H9 (cell line): Measurements from ENCODE around the gene GPI. TPM values are rescaled to one million over a fixed set of nuclear protein-coding genes. Genes with fewer than 3 reads are reported as not detected.

Source experiments
- DNase-seq: peaks from one replicate; pipeline ENCODE4 v3.0.0-alpha.2; 2017
- H2AFZ ChIP-seq: one replicate; pipeline ENCODE4 v1.6.1; 2013; ENCODE audit warnings: mild to moderate bottlenecking, low read length, control low read depth, moderate library complexity
- H2AK5ac ChIP-seq: 2 replicates; pipeline ENCODE4 v1.6.1; 2013; ENCODE audit warnings: low read length, control low read depth, mixed read lengths; ENCODE audit not compliant: insufficient read length
- H2BK120ac ChIP-seq: one replicate; pipeline ENCODE4 v1.6.1; 2013; ENCODE audit warnings: low read depth, mild to moderate bottlenecking, low read length, control low read depth, inconsistent platforms; ENCODE audit not compliant: poor library complexity, severe bottlenecking
- H2BK12ac ChIP-seq: 2 replicates; pipeline ENCODE4 v1.6.1; 2013; ENCODE audit warnings: low read length, control low read depth, mixed read lengths, low read depth; ENCODE audit not compliant: insufficient read length
- H2BK15ac ChIP-seq: 2 replicates; pipeline ENCODE4 v1.6.1; 2013; ENCODE audit warnings: low read depth, low read length, control low read depth
- H2BK20ac ChIP-seq: one replicate; pipeline ENCODE4 v1.6.1; 2013; ENCODE audit warnings: low read depth, mild to moderate bottlenecking, low read length, control low read depth, inconsistent platforms; ENCODE audit not compliant: poor library complexity, severe bottlenecking
- H2BK5ac ChIP-seq: 2 replicates; pipeline ENCODE4 v1.6.1; 2013; ENCODE audit warnings: low read length, control low read depth, mixed read lengths; ENCODE audit not compliant: insufficient read length
- H3K14ac ChIP-seq: 2 replicates; pipeline ENCODE4 v1.6.1; 2013; ENCODE audit warnings: low read length, control low read depth; ENCODE audit not compliant: insufficient read depth
- H3K18ac ChIP-seq: 2 replicates; pipeline ENCODE4 v1.6.1; 2013; ENCODE audit warnings: low read depth, mild to moderate bottlenecking, mixed read lengths, low read length, control low read depth; ENCODE audit not compliant: insufficient read length
- H3K23ac ChIP-seq: 2 replicates; pipeline ENCODE4 v1.6.1; 2013; ENCODE audit warnings: low read length, control low read depth, mixed read lengths, low read depth; ENCODE audit not compliant: insufficient read length
- H3K23me2 ChIP-seq: 2 replicates; pipeline ENCODE4 v1.6.1; 2013; ENCODE audit warnings: low read depth, mild to moderate bottlenecking, mixed read lengths, low read length, control low read depth; ENCODE audit not compliant: insufficient read length, poor library complexity, severe bottlenecking
- H3K27ac ChIP-seq: 2 replicates; pipeline ENCODE4 v1.5.1; 2013; ENCODE audit warnings: low read length, control low read depth, mixed read lengths, low read depth; ENCODE audit not compliant: insufficient read length
- H3K27me3 ChIP-seq: 2 replicates; pipeline ENCODE4 v1.6.1; 2013; ENCODE audit warnings: low read length, control low read depth, inconsistent platforms; ENCODE audit not compliant: insufficient read depth
- H3K4ac ChIP-seq: 2 replicates; pipeline ENCODE4 v1.6.1; 2013; ENCODE audit warnings: low read depth, mild to moderate bottlenecking, control low read depth, inconsistent platforms, low read length, moderate library complexity
- H3K4me1 ChIP-seq: 2 replicates; pipeline ENCODE4 v1.6.1; 2013; ENCODE audit warnings: low read length, control low read depth, inconsistent platforms; ENCODE audit not compliant: insufficient read depth
- H3K4me2 ChIP-seq: 2 replicates; pipeline ENCODE4 v1.6.1; 2013; ENCODE audit warnings: low read length, control low read depth, mixed read lengths; ENCODE audit not compliant: insufficient read length, insufficient read depth
- H3K56ac ChIP-seq: 2 replicates; pipeline ENCODE4 v1.6.1; 2013; ENCODE audit warnings: low read depth, mild to moderate bottlenecking, mixed read lengths, low read length, control low read depth; ENCODE audit not compliant: insufficient read length
- H3K79me1 ChIP-seq: 2 replicates; pipeline ENCODE4 v1.6.1; 2013; ENCODE audit warnings: low read depth, mild to moderate bottlenecking, moderate library complexity, low read length, control low read depth, inconsistent platforms; ENCODE audit not compliant: insufficient read depth, poor library complexity, severe bottlenecking
- H3K79me2 ChIP-seq: 2 replicates; pipeline ENCODE4 v1.6.1; 2013; ENCODE audit warnings: low read length, control low read depth, inconsistent platforms; ENCODE audit not compliant: insufficient read depth
- H3K9ac ChIP-seq: 2 replicates; pipeline ENCODE4 v1.6.1; 2013; ENCODE audit warnings: low read length, control low read depth, mixed read lengths; ENCODE audit not compliant: insufficient read length; ENCODE audit errors: extremely low read depth
- H3K9me3 ChIP-seq: one replicate; pipeline ENCODE4 v1.6.1; 2013; ENCODE audit warnings: low read depth, low read length, inconsistent platforms; ENCODE audit not compliant: control insufficient read depth
- H3T11ph ChIP-seq: one replicate; pipeline ENCODE4 v1.6.1; 2013; ENCODE audit warnings: mild to moderate bottlenecking, low read length, control low read depth, inconsistent platforms
- H4K20me1 ChIP-seq: one replicate; pipeline ENCODE4 v1.6.1; 2013; ENCODE audit not compliant: control insufficient read depth, insufficient read length, insufficient read depth
- H4K5ac ChIP-seq: 2 replicates; pipeline ENCODE4 v1.6.1; 2013; ENCODE audit warnings: low read depth, mild to moderate bottlenecking, mixed read lengths, low read length, control low read depth; ENCODE audit not compliant: insufficient read length
- H4K8ac ChIP-seq: replicated peaks from 2 replicates; pipeline ENCODE4 v1.6.1; 2013; ENCODE audit warnings: low read length, control low read depth, mixed read lengths, low read depth; ENCODE audit not compliant: insufficient read length
- H4K91ac ChIP-seq: 2 replicates; pipeline ENCODE4 v1.6.1; 2013; ENCODE audit warnings: low read depth, mild to moderate bottlenecking, moderate library complexity, mixed read lengths, low read length, control low read depth; ENCODE audit not compliant: insufficient read length
- H3K27ac Mint-ChIP-seq, 3 experiments: 2 replicates in 2 of 3; 3 replicates in 1 of 3; pipeline ENCODE4 v1.8.0; 2020 to 2021; ENCODE audit warnings: mixed read lengths in 3 of 3, mild to moderate bottlenecking in 1 of 3, moderate library complexity in 1 of 3
- H3K27me3 Mint-ChIP-seq: 2 replicates; pipeline ENCODE4 v1.8.0; 2021; ENCODE audit warnings: low read depth, mild to moderate bottlenecking, moderate library complexity, mixed read lengths
- H3K36me3 Mint-ChIP-seq, 3 experiments: 2 replicates in 2 of 3; 3 replicates in 1 of 3; pipeline ENCODE4 v1.8.0; 2020 to 2021; ENCODE audit warnings: low read depth in 3 of 3, mixed read lengths in 3 of 3; ENCODE audit not compliant: insufficient read depth in 1 of 3
- H3K4me1 Mint-ChIP-seq, 2 experiments: 2 replicates each; pipeline ENCODE4 v1.8.0; 2020; ENCODE audit warnings: mixed read lengths in 2 of 2
- H3K4me3 Mint-ChIP-seq, 2 experiments: 2 replicates in 1 of 2; 3 replicates in 1 of 2; pipeline ENCODE4 v1.8.0; 2020 to 2021; ENCODE audit warnings: mild to moderate bottlenecking in 2 of 2, mixed read lengths in 2 of 2, moderate library complexity in 1 of 2
- H3K9me3 Mint-ChIP-seq, 2 experiments: 2 replicates in 1 of 2; 3 replicates in 1 of 2; pipeline ENCODE4 v1.8.0; 2020; ENCODE audit warnings: mild to moderate bottlenecking in 2 of 2, mixed read lengths in 2 of 2, moderate library complexity in 1 of 2
- WGBS: extraction: QIAGEN DNeasy Blood & Tissue Kit; methylation state at CpG from one replicate; pipeline ENCODE4 v1.1.7; 2013; ENCODE audit warnings: missing lambda C conversion rate, low lambda C conversion rate, mixed read lengths; ENCODE audit not compliant: insufficient read length; ENCODE audit errors: extremely low coverage; 5-methylcytosine and 5-hydroxymethylcytosine counted together
- total RNA-seq: library from RNA; stranded (reverse); gene quantifications from 2 replicates; pipeline ENCODE4 v1.2.1, GENCODE V29; 2021
- TF ChIP-seq, protein P1 (sequence below): fragments of 200-600 bp; sonication (generic); conservative IDR thresholded peaks from 3 replicates; pipeline ENCODE4 v1.8.0; 2021; ENCODE audit warnings: antibody characterized with exemption, mild to moderate bottlenecking

GPI gene
- total RNA-seq, 1 experiment from 2014 or later, result 373 TPM

DNA sequence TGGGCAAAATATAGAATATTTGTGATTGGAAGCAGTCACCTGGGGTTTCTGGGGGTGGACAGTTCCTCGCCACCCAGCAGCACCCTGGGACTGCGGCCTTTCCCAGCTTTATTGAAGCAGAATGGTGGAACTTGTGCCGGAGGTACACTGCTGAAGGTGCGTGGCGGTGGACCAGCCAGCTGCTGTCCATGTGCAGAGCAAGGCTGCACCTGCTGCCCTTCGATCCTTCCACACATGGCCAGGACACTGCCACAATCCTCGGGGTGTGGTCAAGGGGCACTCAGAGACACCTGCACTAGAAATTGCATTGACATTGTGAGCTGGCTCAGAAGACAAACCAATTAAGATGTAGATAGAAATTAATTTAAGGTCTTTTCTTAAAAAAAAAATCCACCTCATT is 11.4 kb upstream of the GPI start:
- no peaks in the 10 kb centered on the region for H3K79me2 ChIP-seq
- no peak overlapping the region for H3K18ac ChIP-seq
- H3K4ac ChIP-seq, result no peak overlapping the region
- no peak overlapping the region for H3K4me2 ChIP-seq
- H2BK12ac ChIP-seq, result no peak overlapping the region
- H3K23me2 ChIP-seq, result no peaks in the 10 kb centered on the region
- no peak overlapping the region for H3K14ac ChIP-seq
- no peak for DNase-seq
- H3K27ac ChIP-seq, result no peak overlapping the region
- no peak overlapping the region for H3K9ac ChIP-seq
- WGBS, result no CpG with 5 or more reads among the region's 7 CpGs
- H2AFZ ChIP-seq, result no peak overlapping the region
- H4K8ac ChIP-seq, result no peak overlapping the region
- H3K23ac ChIP-seq, result no peak overlapping the region
- no peak overlapping the region for H3K27ac Mint-ChIP-seq
- peaks cover 17 to 37% (median 34%) of the 10 kb centered on the region in 3 experiments; a peak in 6 of 7 replicates for H3K36me3 Mint-ChIP-seq
- H3K79me1 ChIP-seq, result no peaks in the 10 kb centered on the region
- H3T11ph ChIP-seq, result no peak overlapping the region
- H3K4me1 ChIP-seq, result no peaks in the 10 kb centered on the region
- H2BK15ac ChIP-seq, result no peak overlapping the region
- H3K56ac ChIP-seq, result no peak overlapping the region
- H3K4me1 Mint-ChIP-seq, result peaks cover 4 to 6% of the 10 kb centered on the region in 2 experiments
- TF ChIP-seq, protein P1, sequence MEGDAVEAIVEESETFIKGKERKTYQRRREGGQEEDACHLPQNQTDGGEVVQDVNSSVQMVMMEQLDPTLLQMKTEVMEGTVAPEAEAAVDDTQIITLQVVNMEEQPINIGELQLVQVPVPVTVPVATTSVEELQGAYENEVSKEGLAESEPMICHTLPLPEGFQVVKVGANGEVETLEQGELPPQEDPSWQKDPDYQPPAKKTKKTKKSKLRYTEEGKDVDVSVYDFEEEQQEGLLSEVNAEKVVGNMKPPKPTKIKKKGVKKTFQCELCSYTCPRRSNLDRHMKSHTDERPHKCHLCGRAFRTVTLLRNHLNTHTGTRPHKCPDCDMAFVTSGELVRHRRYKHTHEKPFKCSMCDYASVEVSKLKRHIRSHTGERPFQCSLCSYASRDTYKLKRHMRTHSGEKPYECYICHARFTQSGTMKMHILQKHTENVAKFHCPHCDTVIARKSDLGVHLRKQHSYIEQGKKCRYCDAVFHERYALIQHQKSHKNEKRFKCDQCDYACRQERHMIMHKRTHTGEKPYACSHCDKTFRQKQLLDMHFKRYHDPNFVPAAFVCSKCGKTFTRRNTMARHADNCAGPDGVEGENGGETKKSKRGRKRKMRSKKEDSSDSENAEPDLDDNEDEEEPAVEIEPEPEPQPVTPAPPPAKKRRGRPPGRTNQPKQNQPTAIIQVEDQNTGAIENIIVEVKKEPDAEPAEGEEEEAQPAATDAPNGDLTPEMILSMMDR, result no peak
- H3K9me3 ChIP-seq, result no peaks in the 10 kb centered on the region
- H3K27me3 Mint-ChIP-seq, result no peaks in the 10 kb centered on the region
- H2BK5ac ChIP-seq, result no peak overlapping the region
- no peak overlapping the region for H3K4me3 Mint-ChIP-seq
- H4K5ac ChIP-seq, result no peak overlapping the region
- no peak overlapping the region for H2BK20ac ChIP-seq
- H3K27me3 ChIP-seq, result no peaks in the 10 kb centered on the region
- H2BK120ac ChIP-seq, result no peak overlapping the region
- no peaks in the 10 kb centered on the region for H4K20me1 ChIP-seq
- H4K91ac ChIP-seq, result no peak overlapping the region
- no peaks in the 10 kb centered on the region; a peak in 1 of 5 replicates for H3K9me3 Mint-ChIP-seq
- no peak overlapping the region for H2AK5ac ChIP-seq
